ENCODE data around the gene SYMPK.

Gene SYMPK

DNA sequence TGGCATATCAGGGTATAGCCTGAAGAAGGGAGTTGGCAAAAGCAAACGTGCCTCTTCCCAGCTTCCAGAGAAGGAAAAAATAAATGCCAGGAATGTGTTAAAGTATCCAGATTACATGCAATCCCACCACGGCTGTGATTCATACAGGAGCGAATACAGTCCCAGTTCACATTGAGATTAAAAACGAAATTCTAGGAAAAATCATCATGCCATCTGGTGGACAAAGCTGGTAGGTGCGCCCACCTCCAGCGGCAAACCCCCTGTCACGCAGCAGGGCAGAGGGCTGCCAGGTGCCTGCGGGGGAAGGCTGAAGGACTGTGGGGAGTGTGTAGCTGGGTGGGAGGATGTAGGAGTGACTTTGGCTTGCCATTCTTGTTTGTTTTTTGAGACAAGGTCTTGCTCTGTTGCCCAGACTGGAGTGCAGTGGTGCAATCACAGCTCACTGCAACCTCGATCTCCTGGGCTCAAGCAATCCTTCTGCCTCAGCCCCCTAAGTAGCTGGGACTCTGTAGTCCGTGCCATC, 63.9 kb downstream of the SYMPK start:
- Histone ChIP-seq H4K20me1 (ENCODE audit: insufficient read depth, low read length) (no peaks in the 10 kb centered on the region), H3K27ac (ENCODE audit: low read length) (no peak overlapping the region), H3K4me3 (ENCODE audit: low read depth in 1 of 2, low read length in 2 of 2) (no peak overlapping the region), H3K9ac (ENCODE audit: low read depth, low read length) (no peak overlapping the region), H3K36me3 (ENCODE audit: insufficient read depth, low read length) (no peaks in the 10 kb centered on the region), H3K9me3 (ENCODE audit: insufficient read depth, low read length, severe bottlenecking) (no peaks in the 10 kb centered on the region), H3K27me3 (ENCODE audit: insufficient read depth, low read length, poor library complexity) (no peaks in the 10 kb centered on the region), H3K79me2 (ENCODE audit: insufficient read depth, low read length) (no peaks in the 10 kb centered on the region), H3K4me1 (ENCODE audit: insufficient read depth, low read length) (peaks cover 9% of the 10 kb centered on the region), H2AFZ (ENCODE audit: low read depth, low read length) (no peak overlapping the region), H3K4me2 (ENCODE audit: insufficient read depth, low read length) (no peak overlapping the region)
- ATAC-seq (ENCODE audit: insufficient read depth, low read depth) (peak; percentile 99), DNase-seq (peak; percentile 79)
- TF ChIP-seq, protein P1, sequence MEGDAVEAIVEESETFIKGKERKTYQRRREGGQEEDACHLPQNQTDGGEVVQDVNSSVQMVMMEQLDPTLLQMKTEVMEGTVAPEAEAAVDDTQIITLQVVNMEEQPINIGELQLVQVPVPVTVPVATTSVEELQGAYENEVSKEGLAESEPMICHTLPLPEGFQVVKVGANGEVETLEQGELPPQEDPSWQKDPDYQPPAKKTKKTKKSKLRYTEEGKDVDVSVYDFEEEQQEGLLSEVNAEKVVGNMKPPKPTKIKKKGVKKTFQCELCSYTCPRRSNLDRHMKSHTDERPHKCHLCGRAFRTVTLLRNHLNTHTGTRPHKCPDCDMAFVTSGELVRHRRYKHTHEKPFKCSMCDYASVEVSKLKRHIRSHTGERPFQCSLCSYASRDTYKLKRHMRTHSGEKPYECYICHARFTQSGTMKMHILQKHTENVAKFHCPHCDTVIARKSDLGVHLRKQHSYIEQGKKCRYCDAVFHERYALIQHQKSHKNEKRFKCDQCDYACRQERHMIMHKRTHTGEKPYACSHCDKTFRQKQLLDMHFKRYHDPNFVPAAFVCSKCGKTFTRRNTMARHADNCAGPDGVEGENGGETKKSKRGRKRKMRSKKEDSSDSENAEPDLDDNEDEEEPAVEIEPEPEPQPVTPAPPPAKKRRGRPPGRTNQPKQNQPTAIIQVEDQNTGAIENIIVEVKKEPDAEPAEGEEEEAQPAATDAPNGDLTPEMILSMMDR (IDR thresholded peaks at IDR 0.05; ENCODE audit: borderline replicate concordance, extremely low read depth, low read length, poor library complexity, severe bottlenecking): peak; percentile 96
- no peak for TF ChIP-seq EZH2 (IDR thresholded peaks at IDR 0.05; ENCODE audit: borderline replicate concordance, low read depth, low read length, severe bottlenecking)

DNA sequence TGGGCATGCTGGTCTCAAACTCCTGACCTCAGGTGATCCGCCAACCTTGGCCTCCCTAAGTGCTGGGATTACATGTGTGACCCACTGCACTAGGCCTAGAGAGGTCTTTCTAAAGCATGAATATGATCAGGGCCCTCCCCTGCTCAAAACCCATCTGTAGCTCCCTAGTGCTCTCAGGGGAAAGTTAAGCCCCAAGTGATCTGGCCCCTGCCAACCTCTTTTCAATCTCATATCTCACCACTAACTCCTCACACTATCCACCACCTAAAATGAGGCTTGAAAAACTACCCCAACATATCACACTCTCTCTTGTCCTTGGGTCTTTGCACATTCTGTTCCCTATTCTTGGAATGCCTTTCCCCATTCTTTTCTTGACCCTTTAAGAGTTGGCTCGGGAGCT, 68.3 kb downstream of the SYMPK start:
- Histone ChIP-seq H3K4me3 (ENCODE audit: low read depth in 1 of 2, low read length in 2 of 2) (no peak overlapping the region), H3K4me1 (ENCODE audit: insufficient read depth, low read length) (peaks cover 30% of the 10 kb centered on the region), H3K9ac (ENCODE audit: low read depth, low read length) (no peak overlapping the region), H3K27ac (ENCODE audit: low read length) (no peak overlapping the region), H3K4me2 (ENCODE audit: insufficient read depth, low read length) (no peak overlapping the region), H3K36me3 (ENCODE audit: insufficient read depth, low read length) (peaks cover 7% of the 10 kb centered on the region), H3K79me2 (ENCODE audit: insufficient read depth, low read length) (peaks cover 17% of the 10 kb centered on the region), H4K20me1 (ENCODE audit: insufficient read depth, low read length) (peaks cover 10% of the 10 kb centered on the region; the same call in 1 of the 2 replicates), H3K9me3 (ENCODE audit: insufficient read depth, low read length, severe bottlenecking) (no peaks in the 10 kb centered on the region), H2AFZ (ENCODE audit: low read depth, low read length) (no peak overlapping the region; the same call in 1 of the 2 replicates), H3K27me3 (ENCODE audit: insufficient read depth, low read length, poor library complexity) (no peaks in the 10 kb centered on the region)
- TF ChIP-seq EZH2 (IDR thresholded peaks at IDR 0.05; ENCODE audit: borderline replicate concordance, low read depth, low read length, severe bottlenecking): no peak
- TF ChIP-seq, protein P1 (IDR thresholded peaks at IDR 0.05; ENCODE audit: borderline replicate concordance, extremely low read depth, low read length, poor library complexity, severe bottlenecking): no peak
- ATAC-seq (ENCODE audit: insufficient read depth, low read depth): no peak
- no peak for DNase-seq

DNA sequence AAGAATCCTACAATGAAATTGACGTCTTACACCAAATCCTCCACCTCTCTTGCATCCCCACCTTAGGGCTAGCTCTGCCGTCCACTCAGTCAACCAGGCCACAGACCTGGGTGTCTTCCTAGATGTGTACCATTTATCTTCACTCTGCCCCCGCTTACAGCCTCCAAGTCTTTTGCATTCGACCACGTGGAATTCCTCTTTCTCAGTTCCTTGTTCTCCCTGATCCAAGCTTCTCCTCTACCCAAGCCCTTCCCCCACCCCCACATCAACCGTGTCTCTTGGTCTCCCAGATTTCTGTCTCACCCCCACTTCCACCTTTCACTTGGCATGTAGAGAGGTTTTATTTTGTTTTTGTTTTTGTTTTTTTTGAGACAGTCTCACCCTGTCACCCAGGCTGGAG, 69.1 kb downstream of the SYMPK start:
- H3K9ac ChIP-seq (ENCODE audit: low read depth, low read length): no peak overlapping the region
- no peak overlapping the region for H3K27ac ChIP-seq (ENCODE audit: low read length)
- peaks cover 14% of the 10 kb centered on the region for H4K20me1 ChIP-seq (ENCODE audit: insufficient read depth, low read length)
- peaks cover 17% of the 10 kb centered on the region for H3K79me2 ChIP-seq (ENCODE audit: insufficient read depth, low read length)
- ATAC-seq (ENCODE audit: insufficient read depth, low read depth) (no peak), DNase-seq (no peak)
- peaks cover 14% of the 10 kb centered on the region for H3K36me3 ChIP-seq (ENCODE audit: insufficient read depth, low read length)
- TF ChIP-seq, protein P1 (IDR thresholded peaks at IDR 0.05; ENCODE audit: borderline replicate concordance, extremely low read depth, low read length, poor library complexity, severe bottlenecking): no peak
- H3K27me3 ChIP-seq (ENCODE audit: insufficient read depth, low read length, poor library complexity): no peaks in the 10 kb centered on the region
- no peak overlapping the region for H3K4me3 ChIP-seq (ENCODE audit: low read depth in 1 of 2, low read length in 2 of 2)
- peaks cover 23% of the 10 kb centered on the region for H3K4me1 ChIP-seq (ENCODE audit: insufficient read depth, low read length)
- no peak overlapping the region for H3K4me2 ChIP-seq (ENCODE audit: insufficient read depth, low read length)
- H2AFZ ChIP-seq (ENCODE audit: low read depth, low read length): no peak overlapping the region
- H3K9me3 ChIP-seq (ENCODE audit: insufficient read depth, low read length, severe bottlenecking): no peaks in the 10 kb centered on the region
